Activated T-cell treated with anti-CD3 and anti-CD28 coated beads, Interleukin-2, amount 50 U/mL, for 72 hours (primary cell): ENCODE measurements around the gene IVD. TPM values are rescaled to one million over a fixed set of nuclear protein-coding genes. Genes with fewer than 3 reads are reported as not detected.
A peak's percentile ranks its signal among the peaks of the same experiment; 100 is the strongest.

Experiments used
- ATAC-seq, 2 donors: fragments of 150-1000 bp; cut with Tn5 transposase; replicated peaks in 1 of 2; 2 replicates each; pipeline ENCODE4 v1.10.0; 2021; ENCODE audit warnings: moderate library complexity in 2 of 2, mild to moderate bottlenecking in 1 of 2
- DNase-seq, 2 donors: peaks; one replicate each; pipeline ENCODE4 v3.0.0; 2021 to 2022; ENCODE audit warnings: mixed read lengths in 1 of 2
- H3K27ac Mint-ChIP-seq: one replicate; pipeline ENCODE4 v1.8.0; 2022; ENCODE audit warnings: mild to moderate bottlenecking, moderate library complexity, mixed read lengths
- H3K27me3 Mint-ChIP-seq: one replicate; pipeline ENCODE4 v1.8.0; 2022; ENCODE audit warnings: low read depth, mixed read lengths
- H3K36me3 Mint-ChIP-seq, 2 donors: one replicate each; pipeline ENCODE4 v1.8.0; 2022; ENCODE audit warnings: mixed read lengths in 2 of 2, mild to moderate bottlenecking in 1 of 2; ENCODE audit not compliant: insufficient read depth in 2 of 2
- H3K4me1 Mint-ChIP-seq: one replicate; pipeline ENCODE4 v1.8.0; 2022; ENCODE audit warnings: low read depth, mixed read lengths
- H3K4me3 Mint-ChIP-seq, 2 donors: one replicate each; pipeline ENCODE4 v1.8.0; 2022; ENCODE audit warnings: mild to moderate bottlenecking in 2 of 2, mixed read lengths in 2 of 2, moderate library complexity in 2 of 2
- H3K9me3 Mint-ChIP-seq, 2 donors: one replicate each; pipeline ENCODE4 v1.8.0; 2022; ENCODE audit warnings: mixed read lengths in 2 of 2
- total RNA-seq, 2 donors: library from RNA; stranded (reverse); gene quantifications; one replicate each; pipeline ENCODE4 v1.2.3, GENCODE V29; 2022

The IVD gene
- total RNA-seq, 2 donors from 2014 or later = 61.2 to 75.5 TPM

- Mint-ChIP-seq H3K4me1 (peaks cover 24% of the 10 kb centered on the region), H3K9me3 (no peaks in the 10 kb centered on the region), H3K4me3 (no peak overlapping the region), H3K27ac (peak overlapping the region; percentile 2), H3K36me3 (peaks cover 10 to 26% of the 10 kb centered on the region in 2 donors), H3K27me3 (no peaks in the 10 kb centered on the region)
- DNase-seq = no peak
- no peak for ATAC-seq
Measured at GRCh38 chr15:40412095-40412759, 6.6 kb downstream of the IVD start.

- H3K27ac Mint-ChIP-seq = no peak overlapping the region
- no peaks in the 10 kb centered on the region for H3K9me3 Mint-ChIP-seq
- H3K27me3 Mint-ChIP-seq = no peaks in the 10 kb centered on the region
- peaks cover 15% of the 10 kb centered on the region for H3K4me1 Mint-ChIP-seq
- H3K4me3 Mint-ChIP-seq = no peak overlapping the region
- DNase-seq (no peak), ATAC-seq (no peak)
- H3K36me3 Mint-ChIP-seq = peaks cover 12 to 26% of the 10 kb centered on the region in 2 donors
Measured at GRCh38 chr15:40413036-40413435, 7.4 kb downstream of the IVD start.

DNA sequence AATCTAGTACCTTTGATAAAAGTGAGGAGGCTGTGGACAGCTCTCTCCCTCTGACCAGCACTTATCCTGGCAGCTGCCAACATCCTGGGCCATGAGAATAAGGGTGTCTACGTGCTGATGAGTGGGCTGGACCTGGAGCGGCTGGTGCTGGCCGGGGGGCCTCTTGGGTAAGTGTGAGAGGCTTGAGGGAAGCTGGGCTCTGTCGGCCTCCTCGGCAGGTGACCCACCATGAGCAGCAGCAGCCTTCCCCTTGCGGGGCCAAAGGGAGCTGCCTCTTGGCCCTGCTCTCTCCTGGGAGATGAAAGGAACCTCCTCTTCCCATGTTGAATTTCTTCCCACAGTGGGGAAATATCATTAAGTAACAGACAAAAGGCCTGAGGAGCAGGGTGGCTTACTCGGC is 9.2 kb downstream of the IVD start:
- Mint-ChIP-seq H3K4me1 (no peaks in the 10 kb centered on the region), H3K36me3 (peaks cover 12 to 26% of the 10 kb centered on the region in 2 donors), H3K27ac (no peak overlapping the region), H3K4me3 (no peak overlapping the region), H3K9me3 (no peaks in the 10 kb centered on the region), H3K27me3 (no peaks in the 10 kb centered on the region)
- ATAC-seq (no peak), DNase-seq (no peak)

DNA sequence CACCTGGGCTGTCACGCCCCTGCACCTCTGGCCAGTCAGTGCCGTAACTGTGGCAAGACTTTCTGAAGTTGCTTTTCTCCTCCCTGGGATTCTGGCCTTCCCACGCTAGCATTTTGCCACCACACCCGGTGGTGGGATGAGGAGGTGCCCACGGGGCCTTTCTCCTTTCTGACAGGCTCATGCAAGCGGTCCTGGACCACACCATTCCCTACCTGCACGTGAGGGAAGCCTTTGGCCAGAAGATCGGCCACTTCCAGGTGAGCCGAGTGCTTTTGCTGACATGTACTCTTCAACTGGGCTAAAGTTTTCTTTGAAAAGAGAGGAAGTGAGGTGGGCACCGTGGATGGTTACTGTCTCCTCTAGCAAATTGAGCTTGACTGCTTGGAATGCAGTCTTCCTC is 9.6 kb downstream of the IVD start:
- no peak for DNase-seq
- no peak for ATAC-seq
- Mint-ChIP-seq H3K27me3 (no peaks in the 10 kb centered on the region), H3K27ac (no peak overlapping the region), H3K4me1 (no peaks in the 10 kb centered on the region), H3K36me3 (peaks cover 12 to 22% of the 10 kb centered on the region in 2 donors), H3K9me3 (no peaks in the 10 kb centered on the region), H3K4me3 (no peak overlapping the region)

- no peak overlapping the region for H3K27ac Mint-ChIP-seq
- no peak overlapping the region for H3K4me3 Mint-ChIP-seq
- H3K4me1 Mint-ChIP-seq = no peaks in the 10 kb centered on the region
- no peaks in the 10 kb centered on the region for H3K27me3 Mint-ChIP-seq
- DNase-seq (no peak), ATAC-seq (no peak)
- peaks cover 9 to 14% of the 10 kb centered on the region in 2 donors for H3K36me3 Mint-ChIP-seq
- H3K9me3 Mint-ChIP-seq = no peaks in the 10 kb centered on the region
Measured at GRCh38 chr15:40416056-40416455, 10.5 kb downstream of the IVD start.

GRCh38 chr15:40418126-40418525 is 12.5 kb downstream of the IVD start:
- ATAC-seq (no peak), DNase-seq (no peak)
- Mint-ChIP-seq H3K36me3 (peaks cover 2 to 3% of the 10 kb centered on the region in 2 donors), H3K27ac (no peak overlapping the region), H3K4me1 (no peaks in the 10 kb centered on the region), H3K9me3 (no peaks in the 10 kb centered on the region), H3K4me3 (no peak overlapping the region), H3K27me3 (no peaks in the 10 kb centered on the region)

GRCh38 chr15:40420071-40420713 is 14.6 kb downstream of the IVD start:
- Mint-ChIP-seq H3K9me3 (no peaks in the 10 kb centered on the region), H3K4me1 (no peaks in the 10 kb centered on the region), H3K36me3 (peaks cover 2 to 3% of the 10 kb centered on the region in 2 donors), H3K27me3 (no peaks in the 10 kb centered on the region), H3K27ac (no peak overlapping the region), H3K4me3 (no peak overlapping the region)
- no peak for DNase-seq
- no peak for ATAC-seq

DNA sequence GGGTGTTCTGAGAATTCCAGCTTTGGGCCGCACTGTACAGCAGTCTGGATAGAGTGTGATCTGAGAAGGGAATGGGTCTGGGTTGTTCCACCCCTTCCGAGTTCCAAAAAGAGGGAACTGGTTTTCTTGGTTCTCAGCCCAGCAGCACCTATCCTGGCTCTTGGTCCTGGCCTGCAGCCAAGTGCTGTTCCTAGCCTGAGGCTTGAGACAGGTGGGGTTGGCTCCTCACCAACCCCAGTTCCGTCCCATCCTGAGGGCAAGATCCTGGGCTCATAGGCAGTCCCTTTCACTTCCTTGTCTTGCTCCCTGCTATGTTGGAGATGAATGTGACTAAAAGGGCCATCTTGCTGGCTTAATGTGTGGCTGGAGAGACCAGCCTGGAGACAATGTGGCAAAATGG is 15.2 kb downstream of the IVD start:
- Mint-ChIP-seq H3K27me3 (no peaks in the 10 kb centered on the region), H3K36me3 (peaks cover 0 to 2% of the 10 kb centered on the region in 2 donors), H3K4me3 (no peak overlapping the region), H3K4me1 (no peaks in the 10 kb centered on the region), H3K27ac (no peak overlapping the region), H3K9me3 (no peaks in the 10 kb centered on the region)
- ATAC-seq (no peak), DNase-seq (no peak)

- Mint-ChIP-seq H3K4me1 (no peaks in the 10 kb centered on the region), H3K9me3 (no peaks in the 10 kb centered on the region), H3K27ac (no peak overlapping the region), H3K27me3 (no peaks in the 10 kb centered on the region), H3K36me3 (peaks cover 0 to 2% of the 10 kb centered on the region in 2 donors), H3K4me3 (no peak overlapping the region)
- peak; percentile 83 to 88 for DNase-seq
- peak; percentile 97 to 98 for ATAC-seq
Measured at GRCh38 chr15:40421246-40422157, 15.9 kb downstream of the IVD start.

- no peaks in the 10 kb centered on the region for H3K9me3 Mint-ChIP-seq
- H3K4me1 Mint-ChIP-seq = no peaks in the 10 kb centered on the region
- no peak for ATAC-seq
- H3K36me3 Mint-ChIP-seq = no peaks in the 10 kb centered on the region
- H3K4me3 Mint-ChIP-seq = no peak overlapping the region
- no peak overlapping the region for H3K27ac Mint-ChIP-seq
- H3K27me3 Mint-ChIP-seq = no peaks in the 10 kb centered on the region
- DNase-seq = no peak
Measured at GRCh38 chr15:40424483-40425115, 19.0 kb downstream of the IVD start.

DNA sequence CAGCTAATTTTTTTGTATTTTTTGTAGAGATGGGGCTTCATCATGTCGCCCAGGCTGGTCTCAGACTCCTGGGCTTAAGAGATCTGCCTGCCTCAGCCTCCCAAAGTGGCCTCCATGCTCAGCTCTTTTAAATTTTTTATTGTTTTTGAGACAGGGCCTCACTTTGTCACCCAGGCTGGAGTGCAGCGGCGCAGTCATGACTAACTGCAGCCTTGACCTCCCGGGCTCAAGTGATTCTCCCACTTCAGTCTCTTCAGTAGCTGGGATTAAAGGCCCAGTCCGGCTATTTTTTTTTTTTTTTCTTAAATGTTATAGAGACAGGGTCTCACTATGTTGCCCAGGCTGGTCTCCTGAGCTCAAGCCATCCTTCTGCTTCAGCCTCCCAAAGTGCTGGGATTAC is 20.1 kb downstream of the IVD start:
- H3K4me1 Mint-ChIP-seq = no peaks in the 10 kb centered on the region
- no peak overlapping the region for H3K4me3 Mint-ChIP-seq
- H3K27ac Mint-ChIP-seq = no peak overlapping the region
- no peak for DNase-seq
- no peaks in the 10 kb centered on the region for H3K36me3 Mint-ChIP-seq
- no peak for ATAC-seq
- H3K9me3 Mint-ChIP-seq = no peaks in the 10 kb centered on the region
- H3K27me3 Mint-ChIP-seq = no peaks in the 10 kb centered on the region

DNA sequence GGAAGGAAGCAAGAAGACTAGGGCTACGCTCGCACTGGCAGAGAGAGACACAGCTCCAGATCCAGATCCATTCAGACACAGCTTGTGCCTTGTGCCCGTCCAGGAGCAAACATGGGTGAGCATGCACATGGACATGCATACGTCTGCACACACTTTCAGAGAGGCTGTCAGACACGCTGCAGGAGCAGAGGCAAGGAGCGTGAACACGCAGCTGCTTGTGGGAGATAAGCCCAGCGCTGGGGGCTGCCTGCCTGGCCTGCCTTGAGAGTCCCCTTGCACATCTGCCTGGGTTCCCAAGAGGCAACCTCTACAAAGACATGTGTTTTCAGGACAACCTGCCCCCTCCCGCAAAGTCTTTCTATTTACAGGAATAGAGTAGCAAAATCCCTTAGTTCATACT is 21.6 kb downstream of the IVD start:
- Mint-ChIP-seq H3K27me3 (no peaks in the 10 kb centered on the region), H3K27ac (no peak overlapping the region), H3K4me3 (no peak overlapping the region), H3K4me1 (no peaks in the 10 kb centered on the region), H3K9me3 (no peaks in the 10 kb centered on the region), H3K36me3 (no peaks in the 10 kb centered on the region)
- DNase-seq (no peak), ATAC-seq (no peak)

DNA sequence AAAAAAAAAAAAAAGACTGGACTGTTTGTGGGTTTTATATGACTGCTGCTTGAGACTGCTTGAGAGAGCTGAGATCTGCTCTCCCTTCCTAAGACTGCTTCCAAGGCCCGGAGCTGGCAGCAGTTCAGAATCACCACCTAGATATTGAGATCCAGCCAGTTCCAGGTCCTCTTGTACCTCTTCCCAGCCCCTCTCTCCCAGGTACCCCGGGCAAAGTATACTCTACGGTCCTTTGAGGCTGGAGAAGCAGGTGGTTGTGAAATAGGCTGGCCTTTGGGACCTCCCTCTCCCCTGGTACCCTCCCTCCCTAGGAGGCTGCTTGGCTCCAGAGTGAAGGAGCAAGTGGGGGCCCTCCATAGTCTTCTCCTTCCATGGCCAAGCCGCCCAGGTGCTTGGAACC is 22.6 kb downstream of the IVD start:
- no peaks in the 10 kb centered on the region for H3K9me3 Mint-ChIP-seq
- DNase-seq = no peak

More for the DNA sequence above, 22.6 kb downstream of the IVD start:
- Mint-ChIP-seq H3K27ac (no peak overlapping the region), H3K27me3 (no peaks in the 10 kb centered on the region), H3K4me1 (no peaks in the 10 kb centered on the region), H3K36me3 (no peaks in the 10 kb centered on the region), H3K4me3 (no peak overlapping the region)
- no peak for ATAC-seq
